ENCODE data around the gene FRMPD1. TPM values are rescaled to one million over a fixed set of nuclear protein-coding genes. Genes with fewer than 3 reads are reported as not detected.

Gene FRMPD1
- total RNA-seq, 4 donors from 2014 or later: 0.21 TPM; not detected in 3

DNA sequence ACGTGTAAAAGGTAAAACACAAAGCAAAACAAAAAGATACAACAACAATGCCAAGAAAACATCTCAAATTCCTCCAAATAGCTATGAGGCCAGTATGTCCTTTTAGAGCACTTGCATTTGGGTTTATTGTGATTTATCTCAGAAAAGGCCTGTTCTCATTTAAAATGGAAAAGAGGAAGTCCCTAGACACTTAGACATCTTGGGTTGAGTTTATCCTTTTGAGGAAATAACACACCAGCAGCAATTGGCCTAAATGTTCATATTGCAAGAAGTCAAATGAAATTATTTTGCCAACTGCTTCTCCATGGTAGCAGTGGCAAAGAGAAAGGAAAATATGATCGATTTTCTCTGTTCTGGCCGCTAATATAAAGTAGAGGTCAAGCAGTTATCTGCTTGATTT lies 59.3 kb downstream of the FRMPD1 start:
- no peaks in the 10 kb centered on the region for H3K9me3 ChIP-seq
- H3K4me1 ChIP-seq: no peaks in the 10 kb centered on the region
- no peak for TF ChIP-seq POLR2A (IDR thresholded peaks at IDR 0.05)
- TF ChIP-seq, protein P1, sequence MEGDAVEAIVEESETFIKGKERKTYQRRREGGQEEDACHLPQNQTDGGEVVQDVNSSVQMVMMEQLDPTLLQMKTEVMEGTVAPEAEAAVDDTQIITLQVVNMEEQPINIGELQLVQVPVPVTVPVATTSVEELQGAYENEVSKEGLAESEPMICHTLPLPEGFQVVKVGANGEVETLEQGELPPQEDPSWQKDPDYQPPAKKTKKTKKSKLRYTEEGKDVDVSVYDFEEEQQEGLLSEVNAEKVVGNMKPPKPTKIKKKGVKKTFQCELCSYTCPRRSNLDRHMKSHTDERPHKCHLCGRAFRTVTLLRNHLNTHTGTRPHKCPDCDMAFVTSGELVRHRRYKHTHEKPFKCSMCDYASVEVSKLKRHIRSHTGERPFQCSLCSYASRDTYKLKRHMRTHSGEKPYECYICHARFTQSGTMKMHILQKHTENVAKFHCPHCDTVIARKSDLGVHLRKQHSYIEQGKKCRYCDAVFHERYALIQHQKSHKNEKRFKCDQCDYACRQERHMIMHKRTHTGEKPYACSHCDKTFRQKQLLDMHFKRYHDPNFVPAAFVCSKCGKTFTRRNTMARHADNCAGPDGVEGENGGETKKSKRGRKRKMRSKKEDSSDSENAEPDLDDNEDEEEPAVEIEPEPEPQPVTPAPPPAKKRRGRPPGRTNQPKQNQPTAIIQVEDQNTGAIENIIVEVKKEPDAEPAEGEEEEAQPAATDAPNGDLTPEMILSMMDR (IDR thresholded peaks at IDR 0.05): no peak
- H3K36me3 ChIP-seq: no peaks in the 10 kb centered on the region
- no peak overlapping the region for H3K27ac ChIP-seq
- intact Hi-C loops (cut with DNase I; ENCODE audit: low total_unique reads): no loop called here
- no peak overlapping the region for H3K4me3 ChIP-seq
- H3K27me3 ChIP-seq: no peaks in the 10 kb centered on the region
- DNase-seq: no peak

DNA sequence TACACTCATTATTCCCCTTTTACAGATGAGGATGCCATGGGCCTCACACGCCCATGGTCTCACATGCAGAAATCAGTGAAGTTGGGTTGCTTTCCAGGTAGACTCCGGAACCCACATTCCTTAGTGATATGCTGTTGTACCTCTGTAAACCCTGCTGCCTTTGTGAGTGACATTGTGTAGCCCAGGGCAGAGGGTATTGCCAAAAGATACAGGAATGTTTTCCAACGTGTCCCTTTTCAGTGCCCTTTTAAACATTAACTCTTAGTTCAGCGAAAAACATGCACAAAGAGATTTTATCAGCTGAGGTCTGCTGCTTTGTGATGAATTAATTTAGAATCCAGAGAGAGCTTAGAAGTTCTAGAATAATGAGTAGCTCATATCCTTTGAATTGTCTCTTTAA lies 64.5 kb downstream of the FRMPD1 start:
- H3K4me3 ChIP-seq: no peak overlapping the region
- DNase-seq: no peak
- H3K4me1 ChIP-seq: no peaks in the 10 kb centered on the region
- H3K36me3 ChIP-seq: no peaks in the 10 kb centered on the region
- no peaks in the 10 kb centered on the region for H3K27me3 ChIP-seq
- intact Hi-C loops (cut with DNase I; ENCODE audit: low total_unique reads): no loop called here
- no peaks in the 10 kb centered on the region for H3K9me3 ChIP-seq
- no peak overlapping the region for H3K27ac ChIP-seq
- TF ChIP-seq, protein P1 (IDR thresholded peaks at IDR 0.05): no peak
- no peak for TF ChIP-seq POLR2A (IDR thresholded peaks at IDR 0.05)

DNA sequence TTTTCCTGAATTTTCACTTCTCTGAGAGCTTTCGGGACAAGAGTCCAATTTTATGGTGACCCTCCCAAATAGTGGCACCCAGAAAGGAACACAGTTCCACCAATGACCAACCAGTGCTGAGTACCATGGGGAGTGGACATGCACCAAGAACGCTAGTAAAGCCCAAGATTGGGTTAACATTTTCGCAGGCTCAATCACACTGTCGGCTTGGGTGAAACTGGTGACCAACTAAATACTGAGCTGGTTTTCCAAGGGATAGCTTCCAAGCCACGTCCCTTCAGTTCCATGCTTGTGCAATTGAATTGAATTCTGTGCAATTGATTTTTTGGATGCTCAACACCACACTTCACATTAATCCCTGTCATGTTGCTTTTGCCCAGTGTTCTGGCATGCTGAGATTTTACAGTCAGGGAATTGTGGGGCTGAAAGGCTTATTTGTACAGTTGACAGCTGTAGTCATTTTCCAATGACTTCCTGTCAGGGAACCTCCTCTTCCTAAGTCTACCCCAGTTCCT lies 65.3 kb downstream of the FRMPD1 start:
- no peaks in the 10 kb centered on the region for H3K36me3 ChIP-seq

DNA sequence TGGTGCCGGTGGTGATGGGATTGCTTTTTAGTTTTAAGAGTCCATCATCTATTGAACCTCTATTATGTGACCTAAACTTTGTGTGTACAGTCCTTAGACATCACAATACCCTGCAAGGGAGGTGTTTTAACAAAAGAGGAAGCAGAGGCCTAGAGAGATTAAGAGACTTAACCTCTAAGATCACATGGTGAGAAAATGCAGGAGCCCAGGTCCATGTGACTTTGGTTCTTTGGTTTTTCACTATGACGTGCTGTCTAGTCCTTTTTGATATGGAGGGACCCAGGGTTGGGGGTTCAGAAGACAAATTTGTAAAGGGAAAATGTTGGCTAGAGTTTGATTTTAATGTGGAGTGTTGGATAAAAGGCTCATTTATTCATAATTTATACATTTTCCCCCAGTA lies 68.8 kb downstream of the FRMPD1 start:
- TF ChIP-seq POLR2A (IDR thresholded peaks at IDR 0.05): no peak
- TF ChIP-seq, protein P1 (IDR thresholded peaks at IDR 0.05): no peak
- DNase-seq: no peak
- H3K27me3 ChIP-seq: no peaks in the 10 kb centered on the region
- no peak overlapping the region for H3K4me3 ChIP-seq
- no peaks in the 10 kb centered on the region for H3K9me3 ChIP-seq
- intact Hi-C loops (cut with DNase I; ENCODE audit: low total_unique reads): no loop called here
- no peak overlapping the region for H3K27ac ChIP-seq
- no peaks in the 10 kb centered on the region for H3K4me1 ChIP-seq
- no peaks in the 10 kb centered on the region for H3K36me3 ChIP-seq

More for the DNA sequence above, 65.3 kb downstream of the FRMPD1 start:
- no peaks in the 10 kb centered on the region for H3K4me1 ChIP-seq
- no peak overlapping the region for H3K27ac ChIP-seq
- TF ChIP-seq, protein P1 (IDR thresholded peaks at IDR 0.05): no peak
- no peak for TF ChIP-seq POLR2A (IDR thresholded peaks at IDR 0.05)
- intact Hi-C loops (cut with DNase I; ENCODE audit: low total_unique reads): no loop called here
- H3K9me3 ChIP-seq: no peaks in the 10 kb centered on the region
- DNase-seq: no peak
- no peak overlapping the region for H3K4me3 ChIP-seq
- H3K27me3 ChIP-seq: no peaks in the 10 kb centered on the region

DNA sequence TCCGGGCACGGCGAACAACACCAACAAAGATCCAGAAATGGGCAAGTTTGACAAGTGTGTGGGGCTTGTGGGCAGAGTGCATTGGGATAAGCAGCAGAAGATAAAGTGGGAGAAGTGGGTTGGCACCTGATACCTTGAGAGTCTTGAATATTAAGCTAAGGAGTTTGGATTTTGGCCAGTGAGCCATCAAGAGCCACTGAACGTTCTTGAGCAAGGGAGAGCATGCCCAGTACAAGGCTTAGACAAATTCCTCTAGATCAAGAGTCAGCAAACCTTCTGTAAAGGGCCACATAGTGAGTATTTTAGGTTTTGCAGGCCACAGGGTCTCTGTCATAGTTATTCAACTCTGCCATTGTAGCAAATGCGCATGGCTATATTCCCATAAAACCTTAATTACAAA lies 76.3 kb downstream of the FRMPD1 start:
- no peak overlapping the region for H3K4me3 ChIP-seq
- no peak for TF ChIP-seq POLR2A (IDR thresholded peaks at IDR 0.05)
- TF ChIP-seq, protein P1 (IDR thresholded peaks at IDR 0.05): no peak
- intact Hi-C loops (cut with DNase I; ENCODE audit: low total_unique reads): no loop called here
- DNase-seq: no peak
- H3K9me3 ChIP-seq: no peaks in the 10 kb centered on the region
- H3K27me3 ChIP-seq: no peaks in the 10 kb centered on the region
- H3K4me1 ChIP-seq: no peaks in the 10 kb centered on the region
- H3K27ac ChIP-seq: no peak overlapping the region
- H3K36me3 ChIP-seq: no peaks in the 10 kb centered on the region
